GM12874 (cell line): Measurements from ENCODE around the gene ATRAID.

Experiments
- CTCF ChIP-seq: IDR thresholded peaks from 2 replicates; pipeline ENCODE4 v1.5.1; 2011; ENCODE audit warnings: low read depth, mild to moderate bottlenecking, control low read depth, low read length, moderate library complexity; ENCODE audit not compliant: insufficient read depth

Gene ATRAID

GRCh38 chr2:27250652-27251379 lies 39.0 kb downstream of the ATRAID start:
- TF ChIP-seq CTCF = no peak

GRCh38 chr2:27251766-27252165 lies 39.9 kb downstream of the ATRAID start:
- no peak for TF ChIP-seq CTCF

GRCh38 chr2:27255187-27255586 lies 43.3 kb downstream of the ATRAID start:
- no peak for TF ChIP-seq CTCF

GRCh38 chr2:27255660-27256059 lies 43.8 kb downstream of the ATRAID start:
- TF ChIP-seq CTCF = no peak

GRCh38 chr2:27256855-27257454 lies 45.1 kb downstream of the ATRAID start:
- TF ChIP-seq CTCF = no peak

- no peak for TF ChIP-seq CTCF
Measured at GRCh38 chr2:27258051-27258450, 46.2 kb downstream of the ATRAID start.

- no peak for TF ChIP-seq CTCF
Measured at GRCh38 chr2:27261241-27261925, 49.5 kb downstream of the ATRAID start.
